Astrocyte (in vitro differentiated cells and primary cell): Measurements from ENCODE around the gene KDM6B.

Source experiments
- CTCF ChIP-seq: IDR thresholded peaks from 2 replicates; pipeline ENCODE4 v1.5.1; 2011; ENCODE audit warnings: low read depth, mild to moderate bottlenecking, inconsistent platforms, low read length, moderate library complexity; ENCODE audit not compliant: insufficient read depth
- EZH2 ChIP-seq: IDR thresholded peaks from 2 replicates; pipeline ENCODE4 v1.6.1; 2012; ENCODE audit warnings: mild to moderate bottlenecking, low read length, inconsistent platforms; ENCODE audit not compliant: insufficient read depth

GRCh38 chr17:7838090-7839075, 4.4 kb downstream of the KDM6B start:
- no peak for TF ChIP-seq EZH2
- no peak for TF ChIP-seq CTCF
